Hepatocyte (in vitro differentiated cells): ENCODE measurements around the gene MBLAC1.

ENCODE experiments used
- EZH2 ChIP-seq: fragments of 200-600 bp; sonication (generic); IDR thresholded peaks from 2 replicates; pipeline ENCODE4 v1.6.1; 2016; ENCODE audit warnings: antibody characterized with exemption, mild to moderate bottlenecking, borderline replicate concordance
- EZH2phosphoT487 ChIP-seq: fragments of 200-600 bp; sonication (generic); IDR thresholded peaks from one replicate; pipeline ENCODE4 v1.6.1; 2018; ENCODE audit warnings: antibody characterized with exemption, mild to moderate bottlenecking, low read depth, moderate library complexity; ENCODE audit not compliant: unreplicated experiment, severe bottlenecking
- TF ChIP-seq, protein P1 (sequence below): fragments of 200-600 bp; sonication (generic); IDR thresholded peaks from 2 replicates; pipeline ENCODE4 v1.5.1; 2016; ENCODE audit warnings: antibody characterized with exemption, mild to moderate bottlenecking; ENCODE audit not compliant: poor library complexity

DNA sequence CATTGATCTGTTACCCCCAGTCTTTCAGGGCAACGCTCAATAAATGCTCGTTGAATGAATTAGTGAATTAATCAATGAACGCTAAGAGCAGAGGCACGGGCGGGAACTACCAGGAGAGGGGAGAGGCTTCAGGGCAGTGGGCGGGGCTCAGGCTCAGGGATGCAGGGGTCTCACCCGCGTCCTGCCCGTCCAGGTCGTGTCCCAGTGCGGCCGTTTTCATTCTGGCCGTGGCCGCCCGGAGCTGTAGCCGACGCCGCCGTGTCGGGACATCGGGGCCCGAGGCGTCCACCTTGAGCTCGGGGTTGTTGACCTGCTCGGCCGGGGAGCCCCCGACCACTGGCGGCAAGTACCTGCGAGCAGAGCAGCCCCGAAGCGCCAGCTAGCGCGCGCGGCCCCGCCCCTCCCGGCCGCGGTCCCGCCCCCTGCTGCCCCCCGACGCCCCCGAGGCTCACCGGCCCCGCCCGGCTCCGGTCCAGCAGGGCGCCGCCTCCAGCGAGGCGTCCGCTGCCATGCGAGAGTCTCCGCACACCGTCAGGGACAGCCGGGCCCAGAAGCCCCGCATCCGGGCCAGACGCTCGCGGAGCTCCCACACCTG, 44.4 kb downstream of the MBLAC1 start:
- TF ChIP-seq, protein P1, sequence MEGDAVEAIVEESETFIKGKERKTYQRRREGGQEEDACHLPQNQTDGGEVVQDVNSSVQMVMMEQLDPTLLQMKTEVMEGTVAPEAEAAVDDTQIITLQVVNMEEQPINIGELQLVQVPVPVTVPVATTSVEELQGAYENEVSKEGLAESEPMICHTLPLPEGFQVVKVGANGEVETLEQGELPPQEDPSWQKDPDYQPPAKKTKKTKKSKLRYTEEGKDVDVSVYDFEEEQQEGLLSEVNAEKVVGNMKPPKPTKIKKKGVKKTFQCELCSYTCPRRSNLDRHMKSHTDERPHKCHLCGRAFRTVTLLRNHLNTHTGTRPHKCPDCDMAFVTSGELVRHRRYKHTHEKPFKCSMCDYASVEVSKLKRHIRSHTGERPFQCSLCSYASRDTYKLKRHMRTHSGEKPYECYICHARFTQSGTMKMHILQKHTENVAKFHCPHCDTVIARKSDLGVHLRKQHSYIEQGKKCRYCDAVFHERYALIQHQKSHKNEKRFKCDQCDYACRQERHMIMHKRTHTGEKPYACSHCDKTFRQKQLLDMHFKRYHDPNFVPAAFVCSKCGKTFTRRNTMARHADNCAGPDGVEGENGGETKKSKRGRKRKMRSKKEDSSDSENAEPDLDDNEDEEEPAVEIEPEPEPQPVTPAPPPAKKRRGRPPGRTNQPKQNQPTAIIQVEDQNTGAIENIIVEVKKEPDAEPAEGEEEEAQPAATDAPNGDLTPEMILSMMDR, result no peak
- TF ChIP-seq EZH2phosphoT487 (no peak), EZH2 (no peak)
